HG03521 (cell line): ENCODE results near the gene MAT2B.
"Not testable (repeated sequence)": the region's sequence is repeated elsewhere in the genome, so short reads cannot be mapped to it uniquely, and the experiment has no call there.

ENCODE experiments used
- ATAC-seq: cut with Tn5 transposase; IDR thresholded peaks from one replicate; pipeline ENCODE4 v1.9.1; 2021; ENCODE audit warnings: mild to moderate bottlenecking, moderate library complexity; ENCODE audit not compliant: unreplicated experiment

MAT2B gene

GRCh38 chr5:163503106-163504078, 2.0 kb upstream of the MAT2B start:
- no peak for ATAC-seq

DNA sequence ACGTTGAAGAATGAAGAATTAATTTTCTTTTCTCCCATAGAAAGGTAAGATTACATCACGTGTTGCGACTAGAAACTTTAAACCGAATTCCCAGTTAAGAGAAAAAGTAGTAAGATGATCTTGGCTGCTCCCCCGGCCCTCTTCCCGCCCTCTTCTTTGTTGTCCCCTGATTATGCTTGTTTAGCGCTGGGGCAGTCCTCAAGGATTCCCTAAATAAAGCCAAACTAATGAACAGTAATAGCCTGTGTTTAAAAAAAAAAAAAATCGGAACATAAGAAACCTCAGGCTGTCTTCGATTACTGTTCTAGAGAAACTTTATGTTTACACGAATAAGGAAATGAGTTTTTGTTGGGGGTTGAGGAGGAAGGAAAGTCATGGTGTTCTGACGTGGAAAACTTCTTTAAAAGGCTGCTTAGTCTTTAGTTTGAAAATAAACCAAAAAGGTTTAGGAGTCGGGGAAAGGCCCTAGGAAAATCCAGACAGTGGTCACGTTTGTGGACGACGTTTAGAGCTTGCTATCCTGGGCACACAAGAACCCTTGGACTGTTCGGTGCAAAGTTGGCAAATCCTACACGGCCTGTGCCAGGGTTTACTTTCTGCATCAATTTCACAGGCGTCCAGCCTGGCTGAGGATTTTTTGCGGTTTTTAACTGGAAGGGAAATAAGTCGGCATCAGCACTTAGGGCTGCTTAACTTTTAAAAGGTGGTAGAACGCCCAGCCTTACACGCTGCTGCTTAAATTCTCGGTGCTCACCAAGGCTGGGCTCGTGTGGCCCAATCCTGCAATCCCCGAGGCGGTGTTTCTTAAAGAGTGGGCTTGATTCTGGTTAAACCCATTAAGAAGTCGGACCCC, 1.1 kb upstream of the MAT2B start:
- ATAC-seq = no peak

DNA sequence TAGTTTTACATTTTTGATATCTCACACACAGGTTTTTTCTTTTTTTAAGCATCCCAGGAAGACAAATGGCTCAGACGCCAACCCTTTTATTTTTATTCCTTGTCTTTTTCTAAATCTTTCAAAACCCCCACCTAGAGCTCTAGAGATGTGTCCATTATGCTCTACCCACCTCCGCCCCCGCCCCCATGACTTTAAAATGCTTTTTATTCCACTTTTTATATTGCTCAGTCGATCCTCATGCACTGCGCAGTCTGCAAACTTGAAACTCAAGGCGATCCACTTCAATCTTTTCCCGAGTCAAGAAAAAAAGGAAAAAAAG, 411 bp upstream of the MAT2B start:
- peak; percentile 1 for ATAC-seq

- ATAC-seq = peak; percentile 11
Measured at GRCh38 chr5:163506095-163506457, 657 bp downstream of the MAT2B start.

DNA sequence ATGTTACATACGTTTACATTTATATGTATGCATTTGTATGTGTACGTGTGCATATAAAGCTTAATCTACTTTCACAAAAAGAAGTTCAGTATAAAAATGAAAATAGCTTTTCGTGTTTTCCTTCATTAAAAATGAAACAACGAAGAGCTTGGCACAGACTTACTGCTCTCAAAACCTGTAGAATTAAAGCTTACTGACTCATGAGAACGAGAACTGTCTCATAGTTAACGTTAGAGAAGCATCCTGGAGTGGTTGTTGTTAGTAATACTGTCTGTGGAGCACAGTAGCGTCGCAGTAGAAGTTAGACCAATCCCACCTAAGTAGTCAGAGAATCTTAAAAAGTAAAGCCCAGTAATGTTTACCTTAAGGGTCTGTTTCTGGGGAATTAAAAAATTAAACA, 1.3 kb downstream of the MAT2B start:
- no peak for ATAC-seq

- ATAC-seq = no peak
Measured at GRCh38 chr5:163508753-163509152, 3.3 kb downstream of the MAT2B start.

DNA sequence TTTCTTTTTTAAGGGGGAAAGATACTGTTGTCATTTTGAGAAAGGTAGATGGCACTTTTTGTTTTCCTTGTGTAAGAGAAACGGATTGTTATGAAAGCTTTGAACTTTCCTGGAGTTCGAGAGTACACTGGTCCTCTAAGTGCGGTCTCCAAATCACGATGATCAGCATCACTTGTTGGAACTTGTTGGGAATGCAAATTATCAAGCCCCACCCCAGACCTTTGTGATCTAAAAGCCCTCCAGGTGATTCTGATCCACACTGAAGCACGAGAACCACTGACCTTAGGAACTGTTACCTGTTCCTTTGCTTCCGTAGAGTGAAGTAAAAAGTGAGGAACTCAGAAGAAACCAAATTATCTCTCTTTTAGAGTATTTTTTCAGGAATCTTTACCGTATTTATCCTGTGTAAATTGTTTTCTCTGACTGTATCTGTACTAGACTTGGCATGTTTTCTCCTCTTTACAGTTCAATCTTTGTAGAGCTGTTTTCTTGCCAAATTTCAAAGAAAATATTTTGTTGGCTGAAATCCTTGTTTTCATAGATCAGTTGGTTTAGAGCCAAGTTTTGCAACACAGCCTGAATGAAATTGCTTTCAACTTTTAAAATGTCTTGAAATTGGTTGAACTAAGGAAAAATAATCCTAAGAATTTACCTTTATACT, 4.0 kb downstream of the MAT2B start:
- ATAC-seq = no peak

DNA sequence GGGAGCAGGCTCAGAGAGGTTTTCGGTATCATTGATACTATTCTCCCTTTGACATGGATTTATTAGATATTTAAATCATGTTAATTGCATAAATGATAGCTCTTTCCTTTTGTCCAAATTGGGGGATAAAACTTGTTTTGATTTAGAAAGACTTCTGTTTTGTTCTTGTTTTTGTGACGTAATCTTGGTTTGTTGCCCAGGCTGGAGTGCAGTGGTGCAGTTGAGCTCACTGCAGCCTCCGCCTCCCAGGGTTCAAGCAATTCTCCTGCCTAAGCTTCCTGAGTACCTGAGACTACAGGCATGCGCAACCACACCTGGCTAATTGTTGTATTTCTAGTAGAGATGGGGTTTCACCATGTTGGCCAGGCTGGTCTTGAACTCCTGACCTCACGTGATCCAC, 7.1 kb downstream of the MAT2B start:
- no peak for ATAC-seq

- no peak for ATAC-seq
Measured at GRCh38 chr5:163525096-163525495, 19.7 kb downstream of the MAT2B start.

DNA sequence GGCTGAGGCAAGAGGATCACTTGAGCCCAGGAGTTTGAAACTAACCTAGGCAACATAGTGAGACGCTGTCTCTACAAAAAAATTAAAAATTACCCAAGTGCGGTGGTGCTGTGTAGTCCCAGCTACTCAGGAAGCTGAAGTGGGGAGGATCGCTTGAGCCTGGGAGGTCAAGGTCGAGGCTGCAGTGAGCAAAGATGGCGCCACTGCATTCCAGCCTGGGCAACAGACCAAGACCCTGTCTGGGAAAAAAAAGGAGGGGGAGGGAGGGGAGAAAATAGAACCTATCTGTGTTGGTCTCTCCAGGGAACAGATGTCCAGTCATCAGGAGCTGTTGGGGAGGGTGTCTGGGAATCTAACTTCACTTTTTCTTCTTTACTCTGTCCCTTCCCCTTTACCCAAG, 24.3 kb downstream of the MAT2B start:
- no peak for ATAC-seq

GRCh38 chr5:163531272-163531671, 25.9 kb downstream of the MAT2B start:
- no peak for ATAC-seq

GRCh38 chr5:163532171-163533084, 27.0 kb downstream of the MAT2B start:
- ATAC-seq = no peak

GRCh38 chr5:163533223-163533622, 27.8 kb downstream of the MAT2B start:
- ATAC-seq = no peak

DNA sequence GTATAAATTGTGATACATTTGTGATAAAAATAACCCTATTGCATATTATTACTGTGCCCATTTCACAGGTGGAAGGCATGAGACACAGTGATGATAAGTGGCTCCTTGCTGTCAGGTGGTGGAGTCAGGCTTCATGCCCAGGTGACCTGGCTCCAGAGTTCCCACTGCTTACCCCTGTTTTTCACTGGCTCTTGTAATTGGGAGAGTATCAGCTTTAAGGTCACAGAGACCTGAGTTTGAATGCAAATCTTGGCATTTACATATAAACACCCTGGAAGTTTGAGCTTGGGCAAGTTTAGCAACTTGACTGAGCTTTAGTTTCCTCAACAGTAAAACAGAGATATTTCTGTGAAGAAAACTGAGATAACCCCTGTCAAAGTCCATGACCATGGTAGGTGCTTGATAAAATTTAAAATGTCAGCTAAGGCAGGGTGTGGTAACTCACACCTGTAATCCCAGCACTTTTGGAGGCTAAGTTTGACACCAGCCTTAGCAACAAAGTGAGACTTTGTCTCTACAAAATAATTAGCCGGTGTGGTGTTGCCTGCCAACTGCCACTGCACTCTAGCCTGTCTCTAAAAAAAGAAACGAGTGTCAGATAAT, 29.2 kb downstream of the MAT2B start:
- ATAC-seq = no peak

GRCh38 chr5:163535290-163535689, 29.9 kb downstream of the MAT2B start:
- ATAC-seq = no peak

GRCh38 chr5:163536442-163536841, 31.0 kb downstream of the MAT2B start:
- ATAC-seq = not testable (repeated sequence)

GRCh38 chr5:163540696-163541095, 35.3 kb downstream of the MAT2B start:
- ATAC-seq = no peak

DNA sequence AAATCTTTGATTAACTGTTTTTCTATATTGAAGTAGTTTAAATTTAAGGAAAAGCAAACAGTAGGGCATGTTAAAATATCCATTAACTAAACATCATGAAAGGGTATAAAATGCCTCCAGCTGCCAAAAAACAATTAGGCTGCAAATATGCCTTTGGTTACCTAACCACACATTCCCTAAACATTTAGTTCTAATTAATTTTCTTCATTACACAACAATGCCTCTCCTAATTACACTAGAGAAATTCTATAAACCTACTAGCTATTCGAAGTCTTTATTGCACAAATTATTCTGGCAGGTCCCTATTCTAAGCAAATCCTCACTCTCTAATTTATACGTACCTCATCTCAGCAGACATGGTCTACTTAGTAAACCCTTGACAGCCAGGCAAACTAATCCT, 37.4 kb downstream of the MAT2B start:
- ATAC-seq = no peak

DNA sequence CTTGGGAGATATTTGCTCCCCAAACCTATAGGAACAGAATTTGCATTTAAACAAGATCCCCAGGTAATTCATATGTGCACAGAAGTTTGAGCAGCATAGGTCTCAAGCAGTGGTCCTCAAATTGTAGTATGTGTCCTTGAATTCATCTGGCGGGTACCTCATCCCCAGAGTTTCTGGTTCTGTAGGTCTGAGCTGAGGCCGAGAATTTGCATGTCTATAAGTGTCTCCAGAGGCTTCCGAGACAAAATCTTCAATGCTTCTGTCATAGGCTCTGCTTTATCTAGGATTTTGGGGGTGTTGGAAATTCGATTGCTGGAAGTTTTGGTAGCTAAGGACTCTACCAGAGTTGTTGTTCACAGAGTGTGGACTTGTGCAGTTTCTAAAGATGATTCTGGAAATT, 38.6 kb downstream of the MAT2B start:
- ATAC-seq = no peak

DNA sequence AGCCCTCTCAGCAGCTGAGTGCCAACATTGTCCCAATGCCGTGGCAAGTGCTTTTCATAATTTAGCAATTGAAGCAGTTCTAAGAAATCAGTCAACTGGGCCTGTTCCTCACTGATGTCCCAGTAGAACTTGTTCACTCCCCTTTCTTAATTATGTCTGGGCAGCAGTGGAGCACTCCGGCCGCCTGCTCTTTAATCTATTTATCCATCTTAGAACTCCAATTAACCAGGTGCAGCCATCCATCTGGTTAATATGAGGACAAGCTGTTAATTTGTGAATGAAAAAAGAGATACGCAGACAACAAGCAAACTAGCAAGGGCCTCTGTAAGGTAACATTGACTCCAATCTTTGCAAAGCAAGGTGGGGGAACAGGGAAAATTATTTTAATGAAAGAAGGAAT, 39.4 kb downstream of the MAT2B start:
- no peak for ATAC-seq
